Measurements from ENCODE around the gene TULP4.
"Not testable (repeated sequence)": the region's sequence is repeated elsewhere in the genome, so short reads cannot be mapped to it uniquely, and the experiment has no call there.

The TULP4 gene

DNA sequence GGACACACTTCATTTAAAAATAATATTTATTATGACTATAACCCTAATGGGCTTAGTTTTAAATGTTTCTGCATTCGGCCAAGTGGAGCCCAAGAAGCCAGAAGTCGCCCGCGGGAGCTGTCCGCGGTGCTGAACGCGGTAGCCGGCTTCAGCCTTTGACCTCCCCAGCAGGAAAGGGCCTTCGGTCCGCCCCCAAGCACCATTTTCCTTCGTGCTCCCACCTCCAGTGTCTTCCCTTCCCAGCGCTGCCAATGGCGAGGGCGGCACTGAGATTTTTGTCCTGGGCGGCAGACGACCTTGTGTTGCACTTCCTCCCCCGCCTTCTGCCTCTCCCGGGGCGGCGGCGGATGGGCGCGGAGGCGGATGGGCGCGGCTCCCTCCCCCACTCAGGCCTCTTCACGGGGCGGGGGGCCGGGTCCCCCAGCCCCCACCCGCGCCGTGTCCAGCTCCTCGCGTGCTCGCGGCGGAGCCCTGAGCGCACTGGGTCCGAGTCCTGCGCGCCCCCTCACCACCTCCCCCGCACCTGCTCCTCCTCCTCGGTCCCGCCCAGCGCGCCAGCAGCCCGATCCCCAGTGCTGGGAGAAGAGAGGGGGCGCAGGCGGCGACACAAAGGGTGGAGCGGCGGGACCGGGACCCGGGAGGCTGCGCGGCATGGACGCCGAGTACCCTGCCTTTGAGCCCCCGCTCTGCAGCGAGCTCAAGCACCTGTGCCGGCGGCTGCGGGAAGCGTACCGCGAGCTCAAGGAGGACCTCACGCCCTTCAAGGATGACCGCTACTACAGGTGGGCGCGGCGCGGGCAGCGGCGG is 224.0 kb downstream of the TULP4 start:
- DNase-seq, result peak; percentile 71

DNA sequence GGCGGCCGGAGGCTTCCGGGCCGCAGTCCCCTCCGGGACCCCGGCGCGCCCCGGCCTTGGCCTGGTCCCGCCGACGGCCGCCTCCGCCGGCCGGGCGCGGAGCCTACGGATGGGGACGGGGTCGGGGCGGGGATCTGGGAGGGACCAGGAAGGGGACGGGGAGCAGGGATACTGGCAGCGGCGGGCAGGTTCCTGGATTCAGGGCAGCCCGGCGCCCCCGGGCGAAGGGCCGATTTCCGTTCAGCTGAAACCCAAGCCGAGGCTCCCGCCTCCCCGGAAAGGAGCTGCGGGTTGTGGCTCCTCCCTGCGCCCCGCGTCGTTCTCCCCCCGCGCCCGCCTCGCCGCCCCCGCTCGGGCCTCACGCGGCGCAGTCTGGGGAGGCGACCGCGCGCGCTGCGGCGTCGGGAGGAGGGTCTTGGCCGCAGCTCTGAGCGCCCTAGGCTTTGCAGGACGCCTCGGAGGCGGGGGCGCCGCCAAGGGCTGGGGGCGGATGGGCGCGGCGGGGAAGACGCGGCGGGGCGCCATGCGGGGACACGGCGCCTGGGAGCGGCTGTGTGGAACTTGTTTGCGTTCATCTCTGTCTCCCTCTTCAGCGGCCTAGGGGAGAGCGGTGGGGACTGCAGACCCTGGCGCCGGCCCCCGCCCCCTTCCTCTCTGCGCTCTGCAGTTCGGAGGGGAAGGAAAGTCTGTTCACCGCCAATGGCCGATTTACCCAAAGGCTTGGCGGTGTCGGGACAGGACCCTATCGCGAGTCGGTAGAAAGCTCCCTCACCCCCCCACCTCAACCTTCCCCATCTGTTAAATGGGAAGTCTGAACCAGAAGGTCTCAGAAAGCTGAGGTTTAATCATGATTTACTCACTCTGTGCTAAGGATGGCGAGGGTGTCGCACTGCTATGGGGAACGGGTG is 224.9 kb downstream of the TULP4 start:
- peak; percentile 66 for DNase-seq

DNA sequence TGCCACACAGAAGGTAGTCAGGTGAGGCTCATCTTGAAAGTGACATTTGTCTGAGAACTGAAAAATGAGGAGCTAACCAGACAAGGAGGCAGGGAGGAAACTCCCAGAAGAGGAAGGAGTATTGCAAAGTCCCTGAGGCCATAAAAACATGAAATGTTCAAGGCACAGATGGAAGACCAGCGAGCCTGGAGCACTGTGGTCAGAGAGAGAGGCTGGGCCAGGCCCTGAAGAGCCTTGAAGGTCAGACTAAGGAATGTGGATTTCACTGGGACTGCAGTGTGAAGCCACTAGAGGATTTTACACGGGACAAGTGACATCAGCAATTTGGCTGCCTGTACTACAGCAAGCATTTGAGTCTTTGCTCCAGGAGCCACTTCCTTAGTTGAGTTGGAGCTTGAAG is 226.5 kb downstream of the TULP4 start:
- DNase-seq, result no peak

DNA sequence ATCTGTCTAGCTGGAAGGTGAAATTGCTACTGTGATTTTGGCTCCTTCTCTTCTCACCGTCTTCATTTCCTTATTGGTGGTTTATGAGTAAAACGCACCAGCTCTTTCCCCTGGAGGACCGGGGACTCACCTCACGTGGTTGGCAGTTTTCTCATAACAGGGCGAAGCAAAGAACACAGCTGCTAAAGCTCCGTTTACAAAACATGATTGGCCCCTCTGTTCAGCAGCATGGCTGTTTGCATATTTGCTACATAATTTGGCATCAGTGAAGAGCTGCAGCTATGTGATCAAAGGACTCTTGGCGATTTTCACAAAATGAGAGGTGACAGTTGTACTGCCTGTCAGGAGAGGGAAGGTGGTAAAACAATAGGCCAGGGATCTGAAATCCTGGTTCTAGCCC is 227.1 kb downstream of the TULP4 start:
- no peak for DNase-seq

DNA sequence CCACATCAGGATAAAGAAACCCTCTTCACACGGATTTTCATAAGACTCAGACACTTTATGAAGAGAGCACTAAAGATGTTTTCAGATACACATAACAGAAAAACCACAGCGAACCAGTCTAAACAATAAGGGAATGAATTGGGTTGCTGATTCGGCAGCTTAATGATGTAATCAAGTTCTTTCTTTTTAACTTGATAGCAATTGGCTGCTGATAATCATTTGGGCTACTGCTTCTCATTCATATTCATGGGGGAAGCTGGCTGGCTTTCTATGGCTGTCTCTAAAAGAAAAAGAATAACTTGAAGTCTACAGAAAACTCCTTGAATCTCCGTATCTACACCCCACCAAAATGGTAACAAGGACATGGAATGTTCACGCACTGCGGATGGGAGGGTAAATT is 227.6 kb downstream of the TULP4 start:
- no peak for DNase-seq

DNA sequence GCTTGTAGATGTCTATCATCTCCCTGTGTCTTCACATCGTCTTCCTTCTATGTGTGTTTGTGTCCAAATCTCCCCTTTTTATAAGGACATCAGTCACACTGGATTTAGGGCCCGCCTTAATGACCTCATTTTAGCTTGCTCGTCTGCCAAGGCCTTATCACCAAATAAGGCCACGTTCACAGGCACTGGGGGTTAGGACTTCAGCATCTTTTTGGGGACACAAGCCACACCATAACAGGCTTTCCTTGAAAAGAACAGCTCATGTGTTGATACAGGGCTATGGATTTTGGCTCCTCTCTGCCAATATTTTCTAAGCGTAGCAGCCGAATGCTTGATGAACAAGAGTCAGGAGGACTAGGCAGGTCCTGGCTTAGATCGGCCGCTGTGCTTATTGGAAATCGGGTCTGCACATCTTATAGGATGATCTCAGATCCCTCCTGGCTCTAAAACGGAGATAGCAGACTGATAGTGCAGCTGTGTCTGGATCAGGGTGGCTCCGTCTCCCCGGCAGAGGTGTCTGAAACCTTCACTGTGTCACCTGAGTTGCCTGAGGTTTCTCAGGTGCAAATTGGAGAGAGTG is 231.4 kb downstream of the TULP4 start:
- DNase-seq, result no peak

DNA sequence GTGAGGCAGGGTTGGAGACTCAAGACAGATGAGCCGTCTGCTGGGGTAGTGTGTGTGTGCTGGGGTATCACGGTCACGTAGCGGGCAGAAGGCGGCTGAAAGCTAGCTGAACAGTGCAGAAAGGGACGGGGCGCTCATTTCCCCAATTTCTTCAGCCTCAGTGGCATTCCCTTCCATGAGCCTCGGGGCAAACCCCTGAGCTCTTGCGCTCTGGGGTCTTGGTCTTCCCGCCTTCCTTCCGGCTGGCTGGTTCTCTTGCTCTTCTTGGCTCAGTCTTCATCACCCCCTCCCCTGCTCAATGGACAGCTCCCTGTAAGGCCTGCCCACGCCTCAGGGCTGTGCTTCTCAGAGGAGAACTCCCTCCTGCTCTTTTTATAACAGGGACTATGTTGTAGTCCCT is 232.2 kb downstream of the TULP4 start:
- no peak for DNase-seq

DNA sequence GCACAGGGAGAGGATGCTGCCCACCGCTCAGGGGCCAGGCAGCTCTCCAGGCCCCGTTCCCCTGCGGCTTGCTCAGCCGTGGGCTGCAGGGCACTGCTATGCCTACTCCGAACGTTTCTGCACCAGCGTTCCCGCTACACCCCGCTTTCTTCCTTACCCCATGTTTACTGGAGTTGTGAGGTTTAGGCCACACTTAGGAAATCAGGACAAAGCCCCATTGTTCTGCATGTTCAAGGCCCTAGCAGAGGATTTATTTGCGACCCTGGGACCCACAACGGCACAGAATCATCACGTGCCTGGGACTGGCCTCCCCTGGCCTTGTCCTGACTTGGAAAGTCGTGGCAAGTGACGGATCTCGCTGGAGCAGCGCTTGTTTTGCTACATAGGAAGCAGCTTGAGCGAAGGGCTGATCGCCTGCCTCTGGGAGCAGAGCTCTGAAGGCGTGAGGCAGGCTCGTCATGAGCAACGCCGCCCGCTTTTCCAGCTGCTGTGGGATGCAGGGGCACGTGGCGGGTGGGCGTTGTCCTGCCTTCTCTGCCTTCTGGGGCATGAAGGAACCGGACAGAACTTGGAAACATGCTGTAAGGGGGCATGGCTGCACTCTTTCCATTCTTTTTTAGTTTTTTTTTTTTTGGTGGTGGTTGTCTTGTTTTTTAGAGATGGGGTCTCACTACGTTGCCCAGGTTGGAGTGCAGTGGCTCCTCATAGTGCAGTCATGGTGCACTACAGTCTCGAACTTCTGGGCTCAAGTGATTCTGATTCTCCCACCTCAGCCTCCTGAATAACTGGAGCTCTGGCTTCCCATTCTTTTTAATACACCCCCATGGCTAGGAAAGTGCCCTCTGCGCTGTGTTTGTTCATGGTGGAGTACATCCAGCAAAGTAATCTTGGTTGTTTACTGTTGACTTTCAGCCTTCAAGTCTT is 233.0 kb downstream of the TULP4 start:
- no peak for DNase-seq

DNA sequence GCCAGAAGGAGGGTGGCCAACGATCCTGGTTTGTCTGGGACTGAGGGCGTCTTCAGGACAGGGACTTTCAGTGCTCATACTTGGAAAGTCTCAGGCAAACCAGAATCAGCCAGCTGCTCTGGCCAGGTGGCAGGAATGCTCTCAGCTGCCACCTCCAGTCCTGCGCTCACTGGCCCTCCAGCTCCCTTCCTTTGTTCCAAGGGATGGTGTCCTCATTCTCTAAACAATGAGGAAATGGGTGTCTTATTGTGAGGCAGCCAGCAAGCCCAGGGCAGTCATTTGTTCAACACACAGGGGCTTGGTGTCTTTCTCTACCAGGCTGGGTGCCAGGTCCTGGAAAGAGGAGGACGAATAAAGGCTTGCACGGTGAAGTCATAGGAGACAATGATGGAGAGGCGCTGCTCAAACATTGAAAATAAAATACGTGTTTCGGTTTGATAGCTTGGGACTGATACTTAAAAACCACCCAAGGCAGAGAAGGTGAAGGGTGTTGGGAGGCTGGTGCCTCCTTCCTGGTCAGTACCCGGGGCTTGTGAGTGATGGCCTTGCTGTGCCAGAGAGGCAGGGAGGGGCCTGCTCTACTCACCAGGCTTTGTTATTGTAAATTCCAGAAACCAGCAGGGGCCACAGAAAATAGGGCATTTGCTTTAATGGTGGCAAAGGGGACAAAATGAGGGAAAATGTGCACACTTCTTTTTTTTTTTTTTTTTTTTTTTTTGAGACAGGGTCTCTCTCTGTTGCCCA is 236.3 kb downstream of the TULP4 start:
- DNase-seq, result no peak

DNA sequence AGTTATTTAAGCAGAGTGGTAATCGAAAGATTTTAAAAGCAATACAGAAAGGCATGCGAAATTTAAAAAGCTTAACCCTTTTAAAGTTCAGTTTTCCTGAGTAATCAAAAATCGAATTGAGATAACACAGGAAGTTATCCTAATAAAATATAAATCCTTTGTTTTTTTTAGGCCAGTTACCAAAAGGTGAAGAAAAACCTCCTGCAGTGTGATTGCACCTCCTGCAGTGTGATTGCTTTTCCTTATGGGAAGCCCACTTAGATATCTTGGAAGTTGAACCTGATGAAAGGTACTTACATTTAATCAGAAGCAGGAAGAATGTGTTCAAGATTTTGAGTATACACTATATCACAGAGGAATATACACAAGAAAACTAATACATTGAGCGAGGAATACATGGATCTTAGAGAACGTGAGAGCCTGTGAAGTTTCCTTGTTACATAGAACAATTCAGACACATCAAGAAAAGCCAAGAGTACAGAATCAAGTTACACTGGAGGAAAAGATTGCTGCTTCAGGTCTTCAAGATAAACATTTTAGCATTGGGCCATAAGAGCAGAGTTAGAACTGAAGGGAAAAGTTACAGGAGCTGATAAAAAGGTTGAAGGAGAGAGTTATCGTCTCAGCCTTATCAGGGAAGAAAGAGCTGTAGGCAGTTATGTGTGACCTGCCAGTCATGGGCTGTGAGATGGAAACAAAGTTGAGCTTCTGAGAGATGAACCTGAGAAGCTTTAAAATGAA is 240.0 kb downstream of the TULP4 start:
- no peak for DNase-seq

DNA sequence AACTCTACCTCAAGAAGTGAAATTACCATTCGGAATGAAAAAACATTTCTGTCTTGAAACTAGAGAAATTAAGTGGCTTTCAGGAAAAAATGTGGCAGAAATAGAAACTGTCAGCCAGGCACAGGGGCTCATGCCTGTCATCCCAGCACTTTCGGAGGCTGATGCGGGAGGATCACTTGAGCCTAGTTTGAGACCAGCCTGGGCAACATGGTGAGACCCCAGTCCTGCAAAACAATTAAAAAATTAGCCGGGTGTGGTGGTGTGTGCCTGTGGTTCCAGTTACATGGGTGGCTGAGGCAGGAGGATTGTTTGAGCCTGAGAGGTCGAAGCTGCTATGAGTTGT is 240.5 kb downstream of the TULP4 start:
- no peak for DNase-seq

DNA sequence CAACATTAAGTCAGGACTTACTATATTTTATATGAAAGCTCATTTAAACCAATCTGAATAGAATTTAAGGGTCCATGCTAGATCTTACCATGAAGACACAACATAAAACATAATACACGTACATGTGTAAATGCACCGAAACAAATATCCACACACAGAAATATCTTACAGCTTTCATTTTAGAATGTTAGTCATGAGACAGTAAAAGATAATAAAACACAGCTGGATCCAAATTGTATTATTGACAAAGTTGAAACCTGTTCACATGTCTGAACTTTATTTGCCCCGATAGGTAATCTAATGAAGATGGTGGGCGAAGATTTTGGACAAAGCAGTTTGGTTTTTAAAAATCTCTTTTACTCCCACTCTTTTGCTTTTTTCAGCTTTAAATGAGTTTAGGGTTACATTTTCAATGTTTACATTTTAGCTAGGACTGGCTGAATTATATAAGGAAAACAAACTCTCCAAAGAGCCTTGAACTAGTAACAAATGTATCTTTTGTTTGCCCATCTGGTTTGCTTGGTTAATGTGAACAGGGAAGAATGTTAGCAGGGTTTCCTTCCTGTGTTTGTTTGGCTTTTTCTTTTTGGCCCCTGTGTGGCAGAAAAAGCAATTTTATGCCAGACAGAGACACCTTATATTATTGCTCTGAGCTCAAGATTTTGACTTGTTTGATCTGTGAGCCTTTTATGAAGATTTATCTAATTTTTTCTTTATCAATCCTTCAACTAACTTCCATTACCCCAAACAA is 242.5 kb downstream of the TULP4 start:
- no peak for DNase-seq

DNA sequence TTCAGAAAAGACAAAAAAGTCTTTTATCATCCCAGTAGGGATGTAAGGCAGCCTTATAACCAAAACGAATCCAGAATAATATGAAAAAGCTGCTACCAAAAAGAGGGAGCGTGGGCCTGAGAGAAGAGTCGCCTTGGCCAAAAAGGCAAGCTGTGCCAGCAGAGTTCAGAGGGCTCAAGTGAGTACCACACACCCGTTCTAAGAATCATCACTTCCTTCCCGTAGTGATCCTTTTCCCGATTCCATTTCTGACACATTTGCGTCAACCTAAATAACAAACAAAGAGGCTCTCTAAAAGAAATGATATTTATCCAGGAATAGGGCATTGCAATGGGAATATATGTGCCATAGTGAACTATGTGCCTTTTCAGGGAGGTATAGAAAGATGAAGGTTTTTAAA is 243.8 kb downstream of the TULP4 start:
- DNase-seq, result no peak

DNA sequence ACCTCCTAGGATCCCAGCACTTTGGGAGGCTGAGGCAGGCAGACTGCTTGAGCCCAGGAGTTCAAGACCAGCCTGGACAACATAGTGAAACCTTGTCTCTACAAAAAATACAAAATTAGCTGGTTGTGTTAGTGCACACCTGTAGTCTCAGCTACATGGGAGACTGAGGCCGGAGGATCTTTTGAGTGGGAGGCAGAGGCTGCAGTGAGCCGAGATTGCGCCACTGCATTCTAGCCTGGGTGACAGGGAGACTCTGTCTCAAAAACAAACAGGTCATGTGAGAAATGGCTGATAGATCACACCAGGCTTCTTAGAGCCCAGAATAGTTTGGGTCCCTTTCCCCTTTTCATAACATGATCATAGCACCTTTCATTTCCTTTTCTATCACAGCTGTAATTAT is 244.8 kb downstream of the TULP4 start:
- not testable (repeated sequence) for DNase-seq

DNA sequence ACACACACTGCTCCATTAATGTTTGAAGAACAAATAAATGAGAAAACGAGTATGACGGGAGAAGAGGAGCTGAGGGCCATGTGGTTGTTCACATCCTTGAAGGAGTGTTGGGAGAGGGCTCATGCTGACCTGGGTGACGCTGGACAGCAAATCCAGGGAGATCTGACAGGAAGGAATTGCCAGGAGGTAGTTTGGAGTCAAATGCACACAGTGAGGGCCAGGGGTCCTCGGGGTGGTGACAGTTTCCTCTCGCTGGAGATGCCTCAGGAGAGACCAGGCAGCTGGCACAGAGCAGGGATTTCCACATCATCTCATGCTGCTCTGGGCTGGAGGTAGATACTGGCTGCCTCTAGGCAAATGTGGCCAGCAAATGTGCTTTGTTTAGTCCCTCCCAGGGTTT is 245.7 kb downstream of the TULP4 start:
- no peak for DNase-seq

DNA sequence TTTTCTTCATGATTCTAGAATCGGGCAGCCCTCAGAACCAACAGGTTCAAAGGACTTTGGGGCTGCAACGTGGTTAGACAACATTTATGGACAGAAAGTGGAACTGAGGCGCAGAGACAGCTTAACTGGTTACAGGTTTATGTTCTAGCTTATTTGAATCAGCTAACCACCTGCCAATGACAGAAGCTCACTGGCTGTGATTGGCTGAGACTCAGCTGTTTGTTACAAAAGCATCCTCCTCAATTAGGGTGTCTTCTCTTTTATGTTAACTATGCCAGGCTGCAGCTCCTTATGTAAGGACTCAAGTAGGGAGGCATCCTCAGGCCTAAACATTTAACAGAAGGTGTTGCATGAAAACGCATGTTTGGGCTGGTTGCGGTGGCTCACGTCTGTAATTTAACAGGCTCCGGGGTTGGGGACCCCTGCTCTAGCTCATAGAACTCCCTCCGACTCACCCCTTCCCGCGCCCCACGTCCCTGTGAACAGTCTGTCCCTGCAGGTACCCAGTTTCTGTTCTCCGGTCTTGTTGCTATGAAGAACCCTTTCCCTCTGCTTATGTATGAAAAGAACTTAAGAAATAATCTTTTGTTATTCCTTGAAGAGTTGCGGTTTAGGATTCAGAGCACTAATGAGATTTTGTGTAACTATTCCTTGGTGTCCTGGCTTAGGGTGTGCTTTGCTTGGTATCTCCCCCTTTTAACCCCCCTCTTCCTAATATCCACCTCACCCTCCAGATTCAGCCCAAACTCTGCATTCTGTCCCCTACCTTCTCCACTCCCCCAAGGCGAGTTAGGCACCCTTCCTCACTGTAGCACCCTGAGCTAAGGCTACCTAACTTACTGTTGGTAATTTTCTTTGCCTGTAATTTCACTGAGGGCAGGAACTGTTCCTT is 246.4 kb downstream of the TULP4 start:
- no peak for DNase-seq

DNA sequence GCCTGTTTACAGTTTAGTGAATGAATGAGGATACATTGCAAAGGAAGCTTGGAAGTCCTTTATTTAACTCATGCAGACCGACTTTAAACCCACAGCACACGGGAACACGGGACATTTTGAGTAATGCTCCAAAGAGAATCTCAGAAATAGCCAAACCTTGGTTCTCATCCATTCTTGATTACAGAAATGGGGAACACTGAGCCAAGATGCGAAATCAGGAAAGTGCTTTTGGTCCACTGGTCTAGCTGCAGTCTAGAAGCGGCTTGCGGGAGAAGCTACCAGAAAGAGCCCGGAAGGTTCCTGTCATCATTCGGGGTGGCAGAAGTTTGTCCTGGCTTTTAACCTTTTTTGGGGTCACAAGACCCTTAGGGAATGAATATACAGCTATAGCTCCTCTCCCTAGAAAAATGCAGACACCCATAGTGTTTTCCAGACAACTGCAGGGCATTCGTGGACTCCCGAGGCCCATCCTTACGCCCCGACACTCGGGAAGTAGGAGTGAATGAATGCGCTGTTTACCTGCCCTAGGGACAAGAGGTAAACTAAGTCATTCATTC is 247.2 kb downstream of the TULP4 start:
- DNase-seq, result no peak

Data from right kidney (tissue), 1 donor.